ENCODE data around the gene PDE8A. TPM values are rescaled to one million over a fixed set of nuclear protein-coding genes. Genes with fewer than 3 reads are reported as not detected.

The PDE8A gene
- total RNA-seq, 1 donor from 2014 or later, result 49.6 TPM

GRCh38 chr15:85041230-85041629 is 59.6 kb downstream of the PDE8A start:
- no peak overlapping the region for H3K27ac ChIP-seq (ENCODE audit: low read depth, low read length)
- H3K9me3 ChIP-seq (ENCODE audit: control insufficient read depth in 3 of 3, low read length in 3 of 3), result no peaks in the 10 kb centered on the region
- no peak overlapping the region for H3K9ac ChIP-seq (ENCODE audit: low read depth in 1 of 3, low read length in 3 of 3)
- peaks cover 0 to 5% (median 3%) of the 10 kb centered on the region in 3 donors for H3K4me1 ChIP-seq (ENCODE audit: control insufficient read depth in 3 of 3, insufficient read depth in 3 of 3, low read length in 3 of 3)
- no peaks in the 10 kb centered on the region for H3K36me3 ChIP-seq (ENCODE audit: control insufficient read depth in 3 of 3, insufficient read depth in 3 of 3, low read length in 3 of 3)
- no peaks in the 10 kb centered on the region for H3K27me3 ChIP-seq (ENCODE audit: control insufficient read depth in 3 of 3, insufficient read depth in 3 of 3, low read length in 3 of 3)
- no peak overlapping the region for H3K4me3 ChIP-seq (ENCODE audit: low read length in 3 of 3)

DNA sequence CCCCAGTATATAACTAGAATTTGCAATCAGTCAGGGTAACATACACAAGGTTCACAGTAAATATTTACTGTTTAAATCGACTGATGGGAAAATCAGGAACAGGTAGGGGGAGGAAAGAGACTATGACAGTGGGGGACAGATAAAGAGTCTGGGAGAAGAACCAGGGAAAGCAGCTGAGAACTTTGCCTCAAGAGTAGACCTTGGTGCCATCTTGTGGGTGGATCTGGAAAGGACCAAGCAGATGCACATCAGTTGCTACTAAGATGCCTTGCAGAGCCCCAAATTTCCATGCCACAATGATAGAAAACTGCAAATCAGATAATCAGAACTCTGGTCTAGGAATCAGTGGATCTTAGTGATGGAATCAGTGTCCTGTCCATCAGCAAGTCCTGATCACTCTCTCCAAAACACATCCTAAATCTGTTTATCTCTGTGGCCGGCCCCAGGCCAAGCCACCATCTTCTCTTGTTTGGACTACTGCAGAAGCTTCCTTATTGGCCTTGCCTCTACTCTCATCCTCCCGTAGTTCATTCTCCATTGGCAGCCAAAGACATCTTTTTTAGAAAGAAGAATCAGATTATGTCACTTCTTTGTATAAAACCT is 62.7 kb downstream of the PDE8A start:
- Histone ChIP-seq H3K27me3 (ENCODE audit: control insufficient read depth in 3 of 3, insufficient read depth in 3 of 3, low read length in 3 of 3) (no peaks in the 10 kb centered on the region), H3K36me3 (ENCODE audit: control insufficient read depth in 3 of 3, insufficient read depth in 3 of 3, low read length in 3 of 3) (no peaks in the 10 kb centered on the region), H3K9me3 (ENCODE audit: control insufficient read depth in 3 of 3, low read length in 3 of 3) (no peaks in the 10 kb centered on the region), H3K9ac (ENCODE audit: low read depth in 1 of 3, low read length in 3 of 3) (no peak overlapping the region), H3K27ac (ENCODE audit: low read depth, low read length) (no peak overlapping the region), H3K4me1 (ENCODE audit: control insufficient read depth in 3 of 3, insufficient read depth in 3 of 3, low read length in 3 of 3) (peaks cover 0 to 7% (median 3%) of the 10 kb centered on the region in 3 donors), H3K4me3 (ENCODE audit: low read length in 3 of 3) (no peak overlapping the region)

- Histone ChIP-seq H3K4me1 (ENCODE audit: control insufficient read depth in 3 of 3, insufficient read depth in 3 of 3, low read length in 3 of 3) (peaks cover 0 to 7% (median 3%) of the 10 kb centered on the region in 3 donors), H3K27ac (ENCODE audit: low read depth, low read length) (no peak overlapping the region), H3K9ac (ENCODE audit: low read depth in 1 of 3, low read length in 3 of 3) (no peak overlapping the region)
These were observed 63.2 kb downstream of the PDE8A start for GRCh38 chr15:85044894-85045293.

GRCh38 chr15:85045615-85046014 is 64.0 kb downstream of the PDE8A start:
- H3K9ac ChIP-seq (ENCODE audit: low read depth in 1 of 3, low read length in 3 of 3), result peak overlapping the region in 1 of 3 donors; percentile 38
- no peaks in the 10 kb centered on the region for H3K36me3 ChIP-seq (ENCODE audit: control insufficient read depth in 3 of 3, insufficient read depth in 3 of 3, low read length in 3 of 3)
- peak overlapping the region; percentile 1 for H3K27ac ChIP-seq (ENCODE audit: low read depth, low read length)
- H3K27me3 ChIP-seq (ENCODE audit: control insufficient read depth in 3 of 3, insufficient read depth in 3 of 3, low read length in 3 of 3), result no peaks in the 10 kb centered on the region
- H3K4me1 ChIP-seq (ENCODE audit: control insufficient read depth in 3 of 3, insufficient read depth in 3 of 3, low read length in 3 of 3), result peaks cover 0 to 7% (median 3%) of the 10 kb centered on the region in 3 donors
- H3K9me3 ChIP-seq (ENCODE audit: control insufficient read depth in 3 of 3, low read length in 3 of 3), result no peaks in the 10 kb centered on the region
- no peak overlapping the region for H3K4me3 ChIP-seq (ENCODE audit: low read length in 3 of 3)

More at GRCh38 chr15:85044894-85045293, 63.2 kb downstream of the PDE8A start:
- no peak overlapping the region for H3K4me3 ChIP-seq (ENCODE audit: low read length in 3 of 3)
- no peaks in the 10 kb centered on the region for H3K27me3 ChIP-seq (ENCODE audit: control insufficient read depth in 3 of 3, insufficient read depth in 3 of 3, low read length in 3 of 3)
- H3K9me3 ChIP-seq (ENCODE audit: control insufficient read depth in 3 of 3, low read length in 3 of 3), result no peaks in the 10 kb centered on the region
- H3K36me3 ChIP-seq (ENCODE audit: control insufficient read depth in 3 of 3, insufficient read depth in 3 of 3, low read length in 3 of 3), result no peaks in the 10 kb centered on the region

GRCh38 chr15:85047271-85047948 is 65.8 kb downstream of the PDE8A start:
- Histone ChIP-seq H3K36me3 (ENCODE audit: control insufficient read depth in 3 of 3, insufficient read depth in 3 of 3, low read length in 3 of 3) (no peaks in the 10 kb centered on the region), H3K9me3 (ENCODE audit: control insufficient read depth in 3 of 3, low read length in 3 of 3) (no peaks in the 10 kb centered on the region), H3K4me3 (ENCODE audit: low read length in 3 of 3) (no peak overlapping the region), H3K27me3 (ENCODE audit: control insufficient read depth in 3 of 3, insufficient read depth in 3 of 3, low read length in 3 of 3) (no peaks in the 10 kb centered on the region), H3K9ac (ENCODE audit: low read depth in 1 of 3, low read length in 3 of 3) (no peak overlapping the region), H3K27ac (ENCODE audit: low read depth, low read length) (peak overlapping the region; percentile 32), H3K4me1 (ENCODE audit: control insufficient read depth in 3 of 3, insufficient read depth in 3 of 3, low read length in 3 of 3) (peaks cover 0 to 7% (median 3%) of the 10 kb centered on the region in 3 donors)

DNA sequence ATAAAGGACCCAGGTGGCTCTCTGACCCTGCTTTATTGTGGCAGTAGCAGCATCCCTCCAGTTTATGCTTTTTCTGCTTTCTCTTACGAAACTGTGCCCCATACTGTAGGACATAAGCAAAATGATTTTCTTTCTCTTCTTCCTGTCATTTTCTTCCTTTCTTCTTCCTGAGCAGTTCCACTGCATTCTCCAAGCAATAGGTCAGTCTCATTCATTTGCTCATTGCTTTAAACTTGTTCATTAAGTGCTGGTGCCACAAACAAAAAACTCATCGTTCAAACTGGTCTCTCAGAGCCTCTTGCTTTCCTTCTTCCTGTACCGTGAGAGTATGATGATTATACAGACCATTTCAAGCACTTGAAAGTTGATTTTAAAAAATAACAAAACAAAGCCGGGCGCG is 66.8 kb downstream of the PDE8A start:
- Histone ChIP-seq H3K4me1 (ENCODE audit: control insufficient read depth in 3 of 3, insufficient read depth in 3 of 3, low read length in 3 of 3) (peaks cover 0 to 7% (median 3%) of the 10 kb centered on the region in 3 donors), H3K27ac (ENCODE audit: low read depth, low read length) (no peak overlapping the region), H3K4me3 (ENCODE audit: low read length in 3 of 3) (no peak overlapping the region), H3K9me3 (ENCODE audit: control insufficient read depth in 3 of 3, low read length in 3 of 3) (no peaks in the 10 kb centered on the region), H3K27me3 (ENCODE audit: control insufficient read depth in 3 of 3, insufficient read depth in 3 of 3, low read length in 3 of 3) (no peaks in the 10 kb centered on the region), H3K36me3 (ENCODE audit: control insufficient read depth in 3 of 3, insufficient read depth in 3 of 3, low read length in 3 of 3) (no peaks in the 10 kb centered on the region), H3K9ac (ENCODE audit: low read depth in 1 of 3, low read length in 3 of 3) (no peak overlapping the region)

- Histone ChIP-seq H3K9ac (ENCODE audit: low read depth in 1 of 3, low read length in 3 of 3) (no peak overlapping the region), H3K9me3 (ENCODE audit: control insufficient read depth in 3 of 3, low read length in 3 of 3) (no peaks in the 10 kb centered on the region), H3K4me3 (ENCODE audit: low read length in 3 of 3) (no peak overlapping the region), H3K36me3 (ENCODE audit: control insufficient read depth in 3 of 3, insufficient read depth in 3 of 3, low read length in 3 of 3) (no peaks in the 10 kb centered on the region), H3K27ac (ENCODE audit: low read depth, low read length) (no peak overlapping the region), H3K27me3 (ENCODE audit: control insufficient read depth in 3 of 3, insufficient read depth in 3 of 3, low read length in 3 of 3) (no peaks in the 10 kb centered on the region), H3K4me1 (ENCODE audit: control insufficient read depth in 3 of 3, insufficient read depth in 3 of 3, low read length in 3 of 3) (peaks cover 0 to 7% (median 3%) of the 10 kb centered on the region in 3 donors)
These were observed 68.1 kb downstream of the PDE8A start for GRCh38 chr15:85049805-85050204.

DNA sequence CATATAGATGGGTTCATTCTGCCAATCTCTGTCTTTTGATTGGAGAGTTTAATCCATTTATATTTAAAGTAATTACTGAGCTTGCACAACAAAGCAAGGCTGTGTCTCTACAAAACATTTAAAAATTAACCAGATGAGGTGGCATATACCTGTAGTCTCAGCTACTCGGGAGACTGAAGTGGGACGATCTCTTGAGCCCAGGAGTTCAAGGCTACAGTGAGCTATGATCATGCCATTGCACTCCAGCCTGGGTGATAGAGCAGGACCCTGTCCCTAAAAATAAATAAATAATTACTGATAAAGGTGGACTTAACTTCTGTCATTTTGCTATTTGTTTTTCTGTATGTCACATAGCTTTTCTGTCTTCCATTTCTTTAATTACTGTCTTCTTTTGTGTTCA is 78.1 kb downstream of the PDE8A start:
- no peak overlapping the region for H3K27ac ChIP-seq (ENCODE audit: low read depth, low read length)
- no peak overlapping the region for H3K9ac ChIP-seq (ENCODE audit: low read depth in 1 of 3, low read length in 3 of 3)
- H3K4me3 ChIP-seq (ENCODE audit: low read length in 3 of 3), result no peak overlapping the region
- H3K4me1 ChIP-seq (ENCODE audit: control insufficient read depth in 3 of 3, insufficient read depth in 3 of 3, low read length in 3 of 3), result peaks cover 4 to 11% (median 9%) of the 10 kb centered on the region in 3 donors
- H3K36me3 ChIP-seq (ENCODE audit: control insufficient read depth in 3 of 3, insufficient read depth in 3 of 3, low read length in 3 of 3), result no peaks in the 10 kb centered on the region
- no peaks in the 10 kb centered on the region for H3K9me3 ChIP-seq (ENCODE audit: control insufficient read depth in 3 of 3, low read length in 3 of 3)
- H3K27me3 ChIP-seq (ENCODE audit: control insufficient read depth in 3 of 3, insufficient read depth in 3 of 3, low read length in 3 of 3), result no peaks in the 10 kb centered on the region

- Histone ChIP-seq H3K9me3 (ENCODE audit: control insufficient read depth in 3 of 3, low read length in 3 of 3) (no peaks in the 10 kb centered on the region), H3K36me3 (ENCODE audit: control insufficient read depth in 3 of 3, insufficient read depth in 3 of 3, low read length in 3 of 3) (peaks cover 0 to 3% (median 0%) of the 10 kb centered on the region in 3 donors), H3K27ac (ENCODE audit: low read depth, low read length) (no peak overlapping the region), H3K4me1 (ENCODE audit: control insufficient read depth in 3 of 3, insufficient read depth in 3 of 3, low read length in 3 of 3) (peaks cover 4 to 11% (median 9%) of the 10 kb centered on the region in 3 donors), H3K9ac (ENCODE audit: low read depth in 1 of 3, low read length in 3 of 3) (no peak overlapping the region), H3K4me3 (ENCODE audit: low read length in 3 of 3) (no peak overlapping the region), H3K27me3 (ENCODE audit: control insufficient read depth in 3 of 3, insufficient read depth in 3 of 3, low read length in 3 of 3) (no peaks in the 10 kb centered on the region)
These were observed 80.9 kb downstream of the PDE8A start for GRCh38 chr15:85062560-85062959.

- Histone ChIP-seq H3K9me3 (ENCODE audit: control insufficient read depth in 3 of 3, low read length in 3 of 3) (no peaks in the 10 kb centered on the region), H3K27ac (ENCODE audit: low read depth, low read length) (no peak overlapping the region), H3K27me3 (ENCODE audit: control insufficient read depth in 3 of 3, insufficient read depth in 3 of 3, low read length in 3 of 3) (no peaks in the 10 kb centered on the region), H3K4me3 (ENCODE audit: low read length in 3 of 3) (no peak overlapping the region), H3K36me3 (ENCODE audit: control insufficient read depth in 3 of 3, insufficient read depth in 3 of 3, low read length in 3 of 3) (peaks cover 0 to 3% (median 0%) of the 10 kb centered on the region in 3 donors), H3K4me1 (ENCODE audit: control insufficient read depth in 3 of 3, insufficient read depth in 3 of 3, low read length in 3 of 3) (peaks cover 4 to 11% (median 9%) of the 10 kb centered on the region in 3 donors), H3K9ac (ENCODE audit: low read depth in 1 of 3, low read length in 3 of 3) (no peak overlapping the region)
These were observed 81.4 kb downstream of the PDE8A start for GRCh38 chr15:85063088-85063487.

All from skeletal muscle tissue (tissue), 4 donors.